HepG2 (cell line): ENCODE data around the gene POLRMT. TPM values are rescaled to one million over a fixed set of nuclear protein-coding genes. Genes with fewer than 3 reads are reported as not detected.
A peak's percentile ranks its signal among the peaks of the same experiment; 100 is the strongest.

Experiments
- CENPT ChIP-seq: sonication (generic); formaldehyde crosslinking; IDR thresholded peaks from 2 replicates; pipeline ENCODE4 v1.8.0; 2022; ENCODE audit warnings: low read depth, mild to moderate bottlenecking, moderate library complexity, missing genetic modification reagents
- DNMT1 ChIP-seq: sonication (generic); formaldehyde crosslinking; IDR thresholded peaks from 2 replicates; pipeline ENCODE4 v1.5.1; 2020; ENCODE audit warnings: mild to moderate bottlenecking, missing genetic modification reagents
- DR1 ChIP-seq: sonication (generic); formaldehyde crosslinking; IDR thresholded peaks from 2 replicates; pipeline ENCODE4 v1.8.0; 2021; ENCODE audit warnings: mild to moderate bottlenecking, missing genetic modification reagents, inconsistent platforms
- ISX ChIP-seq: sonication (generic); formaldehyde crosslinking; conservative IDR thresholded peaks from 2 replicates; pipeline ENCODE4 v1.5.0; 2020; ENCODE audit warnings: missing genetic modification reagents
- KAT2B ChIP-seq: fragments of 150-350 bp; IDR thresholded peaks from 2 replicates; pipeline ENCODE4 v1.6.1; 2014; ENCODE audit warnings: low read depth, low read length, borderline replicate concordance
- NFRKB ChIP-seq: fragments of 450-650 bp; IDR thresholded peaks from 2 replicates; pipeline ENCODE4 v1.6.1; 2017
- NR1H2 ChIP-seq: sonication (generic); formaldehyde crosslinking; IDR thresholded peaks from 2 replicates; pipeline ENCODE4 v1.8.1; 2022; ENCODE audit warnings: low read depth, missing genetic modification reagents, borderline replicate concordance
- PCBP2 ChIP-seq: fragments of 200-400 bp; formaldehyde crosslinking; optimal IDR thresholded peaks from 2 replicates; pipeline ENCODE3; 2018; ENCODE audit warnings: low read length, low read depth; ENCODE audit not compliant: poor library complexity, severe bottlenecking
- POLR2A ChIP-seq, 2 experiments: IDR thresholded peaks; 2 replicates each; pipeline ENCODE4 v1.6.1; 2011; ENCODE audit warnings: low read depth in 2 of 2, low read length in 2 of 2, mild to moderate bottlenecking in 1 of 2, moderate library complexity in 1 of 2; ENCODE audit not compliant: insufficient read depth in 1 of 2
- SOX6 ChIP-seq, 2 experiments: fragments of 450-650 bp in 1 of 2; sonication (generic) in 1 of 2; formaldehyde crosslinking in 1 of 2; IDR thresholded peaks; 2 replicates each; pipeline versions ENCODE4 v1.4.0 to v1.6.1; 2017 to 2020; ENCODE audit warnings: antibody characterized with exemption in 1 of 2, mild to moderate bottlenecking in 1 of 2, missing genetic modification reagents in 1 of 2
- TCF7 ChIP-seq: sonication (generic); IDR thresholded peaks from 2 replicates; pipeline ENCODE4 v1.6.1; 2016; ENCODE audit warnings: antibody characterized with exemption, low read depth
- ZFP62 ChIP-seq: sonication (generic); formaldehyde crosslinking; IDR thresholded peaks from 2 replicates; pipeline ENCODE4 v1.4.0; 2020; ENCODE audit warnings: missing genetic modification reagents
- ZNF207 ChIP-seq: fragments of 450-650 bp; IDR thresholded peaks from 2 replicates; pipeline ENCODE4 v1.6.1; 2016; ENCODE audit warnings: antibody characterized with exemption, borderline replicate concordance
- ZNF256 ChIP-seq: sonication (generic); formaldehyde crosslinking; conservative IDR thresholded peaks from 2 replicates; pipeline ENCODE4 v1.4.0; 2020; ENCODE audit warnings: missing genetic modification reagents
- ZNF326 ChIP-seq: sonication (generic); formaldehyde crosslinking; IDR thresholded peaks from 2 replicates; pipeline ENCODE4 v1.4.0; 2020; ENCODE audit warnings: missing genetic modification reagents, borderline replicate concordance
- ZNF615 ChIP-seq: sonication (generic); formaldehyde crosslinking; IDR thresholded peaks from 2 replicates; pipeline ENCODE4 v1.5.0; 2020; ENCODE audit warnings: mild to moderate bottlenecking, missing genetic modification reagents, borderline replicate concordance
- polyA plus RNA-seq, 8 experiments: library from polyadenylated mRNA; depleted of rRNA in 3 of 8; stranded (reverse) in 7 of 8; unstranded in 1 of 8; fragments of >200 nt; fragmentation: Illumina TruSeq in 4 of 8; extraction: Trizol in 4 of 8; gene quantifications; 2 replicates each; pipeline versions ENCODE4 v1.2.1 to v1.2.3, GENCODE V29; 2011 to 2016; ENCODE audit warnings: low read depth in 4 of 8, missing spikeins in 1 of 8, mixed read lengths in 1 of 8; ENCODE audit not compliant: insufficient read depth in 1 of 8
- total RNA-seq, 5 experiments: library from RNA; depleted of rRNA; stranded (reverse); fragments of >200 nt; fragmentation: Illumina TruSeq; extraction: Trizol; gene quantifications; 2 replicates each; pipeline ENCODE4 v1.2.3, GENCODE V29; 2016; ENCODE audit warnings: low read depth in 1 of 5
- TF ChIP-seq, protein P1 (sequence below): sonication (generic); formaldehyde crosslinking; IDR thresholded peaks from 2 replicates; pipeline ENCODE4 v1.4.0; 2020; ENCODE audit warnings: missing genetic modification reagents
- TF ChIP-seq, protein P2 (sequence below): sonication (generic); formaldehyde crosslinking; IDR thresholded peaks from 2 replicates; pipeline ENCODE4 v1.5.0; 2020; ENCODE audit warnings: missing genetic modification reagents, mild to moderate bottlenecking, borderline replicate concordance
- TF ChIP-seq, protein P3 (sequence below): sonication (generic); formaldehyde crosslinking; IDR thresholded peaks from 2 replicates; pipeline ENCODE4 v1.5.1; 2020; ENCODE audit warnings: missing genetic modification reagents, mild to moderate bottlenecking, borderline replicate concordance
- TF ChIP-seq, protein P4 (sequence below): sonication (generic); formaldehyde crosslinking; IDR thresholded peaks from 2 replicates; pipeline ENCODE4 v1.8.0; 2022; ENCODE audit warnings: missing genetic modification reagents, low read depth, mild to moderate bottlenecking, borderline replicate concordance
- TF ChIP-seq, protein P5 (sequence below): sonication (generic); formaldehyde crosslinking; IDR thresholded peaks from 2 replicates; pipeline ENCODE4 v1.8.1; 2023; ENCODE audit warnings: mild to moderate bottlenecking, moderate library complexity, missing genetic modification reagents
- TF ChIP-seq, protein P6 (sequence below): sonication (generic); formaldehyde crosslinking; IDR thresholded peaks from 2 replicates; pipeline ENCODE4 v1.5.0; 2020; ENCODE audit warnings: missing genetic modification reagents

POLRMT gene
- total and polyA plus RNA-seq, 2 of the 13 experiments (the other 11 are each of a cell fraction or from before 2014, with no cell fraction given), result 78.0 to 101 TPM

DNA sequence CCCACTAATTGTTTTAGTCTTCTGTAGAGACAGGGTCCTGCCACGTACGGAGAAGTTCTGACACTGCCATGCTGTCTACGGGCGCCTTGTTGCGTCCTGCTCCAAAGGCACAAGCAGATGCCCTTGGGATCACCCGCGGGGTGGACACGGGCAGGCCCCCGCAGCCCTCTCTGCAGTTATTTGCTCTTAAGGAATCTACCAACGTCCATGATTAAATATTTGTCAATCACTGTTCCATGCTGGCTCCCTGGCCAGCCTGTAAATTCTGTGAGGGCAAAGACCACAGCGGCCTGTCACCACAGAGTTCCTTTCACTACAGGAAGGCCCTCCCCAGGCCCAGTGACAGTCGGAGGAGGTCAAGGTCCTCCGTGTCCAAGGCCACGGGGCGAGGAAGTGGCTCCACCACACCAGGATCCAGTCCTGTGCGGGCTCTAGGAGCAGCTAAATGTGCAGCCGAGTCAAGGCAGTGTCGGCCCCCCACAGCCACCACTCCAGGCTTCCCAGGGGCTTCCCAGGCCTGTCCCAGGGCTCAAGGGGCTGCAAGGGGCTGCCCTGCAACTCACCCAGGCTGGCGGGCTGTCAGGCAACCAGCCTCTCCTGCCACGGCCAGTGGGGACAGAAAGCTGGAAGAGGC is 27.6 kb upstream of the POLRMT start (continued):
- TF ChIP-seq, protein P1, sequence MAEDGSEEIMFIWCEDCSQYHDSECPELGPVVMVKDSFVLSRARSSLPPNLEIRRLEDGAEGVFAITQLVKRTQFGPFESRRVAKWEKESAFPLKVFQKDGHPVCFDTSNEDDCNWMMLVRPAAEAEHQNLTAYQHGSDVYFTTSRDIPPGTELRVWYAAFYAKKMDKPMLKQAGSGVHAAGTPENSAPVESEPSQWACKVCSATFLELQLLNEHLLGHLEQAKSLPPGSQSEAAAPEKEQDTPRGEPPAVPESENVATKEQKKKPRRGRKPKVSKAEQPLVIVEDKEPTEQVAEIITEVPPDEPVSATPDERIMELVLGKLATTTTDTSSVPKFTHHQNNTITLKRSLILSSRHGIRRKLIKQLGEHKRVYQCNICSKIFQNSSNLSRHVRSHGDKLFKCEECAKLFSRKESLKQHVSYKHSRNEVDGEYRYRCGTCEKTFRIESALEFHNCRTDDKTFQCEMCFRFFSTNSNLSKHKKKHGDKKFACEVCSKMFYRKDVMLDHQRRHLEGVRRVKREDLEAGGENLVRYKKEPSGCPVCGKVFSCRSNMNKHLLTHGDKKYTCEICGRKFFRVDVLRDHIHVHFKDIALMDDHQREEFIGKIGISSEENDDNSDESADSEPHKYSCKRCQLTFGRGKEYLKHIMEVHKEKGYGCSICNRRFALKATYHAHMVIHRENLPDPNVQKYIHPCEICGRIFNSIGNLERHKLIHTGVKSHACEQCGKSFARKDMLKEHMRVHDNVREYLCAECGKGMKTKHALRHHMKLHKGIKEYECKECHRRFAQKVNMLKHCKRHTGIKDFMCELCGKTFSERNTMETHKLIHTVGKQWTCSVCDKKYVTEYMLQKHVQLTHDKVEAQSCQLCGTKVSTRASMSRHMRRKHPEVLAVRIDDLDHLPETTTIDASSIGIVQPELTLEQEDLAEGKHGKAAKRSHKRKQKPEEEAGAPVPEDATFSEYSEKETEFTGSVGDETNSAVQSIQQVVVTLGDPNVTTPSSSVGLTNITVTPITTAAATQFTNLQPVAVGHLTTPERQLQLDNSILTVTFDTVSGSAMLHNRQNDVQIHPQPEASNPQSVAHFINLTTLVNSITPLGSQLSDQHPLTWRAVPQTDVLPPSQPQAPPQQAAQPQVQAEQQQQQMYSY (CRISPR knock-in tag), result peak; percentile 71; the same call in 1 of the 2 replicates
- TF ChIP-seq ZNF326 (CRISPR knock-in tag), result peak; percentile 63; the same call in 1 of the 2 replicates
- peak; percentile 54 for TF ChIP-seq DR1
- TF ChIP-seq DNMT1 (CRISPR knock-in tag), result no peak
- no peak for TF ChIP-seq ISX (CRISPR knock-in tag)
- TF ChIP-seq POLR2A (IDR thresholded peaks at IDR 0.05; ENCODE audit: insufficient read depth in 1 of 2, low read depth in 2 of 2, low read length in 2 of 2), result peak; percentile 93 to 95
- TF ChIP-seq ZFP62, result peak; percentile 55; the same call in 1 of the 2 replicates
- no peak for TF ChIP-seq CENPT (CRISPR knock-in tag)
- no peak for TF ChIP-seq NR1H2 (CRISPR knock-in tag)
- no peak for TF ChIP-seq ZNF207
- TF ChIP-seq NFRKB, result no peak
- no peak for TF ChIP-seq ZNF256
- no peak for TF ChIP-seq KAT2B
- TF ChIP-seq, protein P2, sequence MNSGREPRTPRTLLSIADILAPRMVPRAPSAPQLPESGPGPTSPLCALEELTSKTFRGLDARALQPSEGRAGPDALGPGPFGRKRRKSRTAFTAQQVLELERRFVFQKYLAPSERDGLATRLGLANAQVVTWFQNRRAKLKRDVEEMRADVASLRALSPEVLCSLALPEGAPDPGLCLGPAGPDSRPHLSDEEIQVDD (CRISPR knock-in tag), result no peak
- TF ChIP-seq, protein P3, sequence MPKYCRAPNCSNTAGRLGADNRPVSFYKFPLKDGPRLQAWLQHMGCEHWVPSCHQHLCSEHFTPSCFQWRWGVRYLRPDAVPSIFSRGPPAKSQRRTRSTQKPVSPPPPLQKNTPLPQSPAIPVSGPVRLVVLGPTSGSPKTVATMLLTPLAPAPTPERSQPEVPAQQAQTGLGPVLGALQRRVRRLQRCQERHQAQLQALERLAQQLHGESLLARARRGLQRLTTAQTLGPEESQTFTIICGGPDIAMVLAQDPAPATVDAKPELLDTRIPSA, result no peak
- no peak for TF ChIP-seq SOX6 (IDR thresholded peaks at IDR 0.05)
- TF ChIP-seq SOX6 (CRISPR knock-in tag; IDR thresholded peaks at IDR 0.05), result peak; percentile 85
- TF ChIP-seq, protein P4, sequence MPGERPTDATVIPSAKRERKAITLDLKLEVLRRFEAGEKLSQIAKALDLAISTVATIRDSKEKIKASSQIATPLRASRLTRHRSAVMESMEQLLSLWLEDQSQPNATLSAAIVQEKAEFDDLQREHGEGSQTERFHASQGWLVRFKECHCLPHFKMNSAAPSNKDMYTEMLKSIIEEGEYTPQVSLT (CRISPR knock-in tag), result no peak
- no peak for TF ChIP-seq PCBP2
- TF ChIP-seq, protein P5, sequence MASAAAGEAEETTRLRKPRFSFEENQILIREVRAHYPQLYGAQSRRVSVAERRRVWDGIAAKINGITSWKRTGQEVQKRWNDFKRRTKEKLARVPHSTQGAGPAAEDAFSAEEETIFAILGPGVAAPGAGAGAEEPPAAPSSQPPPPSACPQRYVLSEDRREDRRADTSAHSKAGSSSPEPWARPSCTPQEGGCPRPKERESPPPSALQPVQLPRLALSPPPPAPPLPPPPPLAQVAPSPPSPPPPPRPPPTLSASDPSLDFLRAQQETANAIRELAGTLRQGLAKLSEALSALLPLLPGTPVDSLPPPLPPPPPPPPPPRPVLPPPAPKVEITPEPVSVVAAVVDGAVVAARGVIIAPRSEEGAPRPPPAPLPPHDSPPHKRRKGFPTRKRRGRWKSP (CRISPR knock-in tag), result 0 out of 2 replicates have a peak, but pooled peaks have one; percentile 53
- no peak for TF ChIP-seq ZNF615
- TF ChIP-seq, protein P6, sequence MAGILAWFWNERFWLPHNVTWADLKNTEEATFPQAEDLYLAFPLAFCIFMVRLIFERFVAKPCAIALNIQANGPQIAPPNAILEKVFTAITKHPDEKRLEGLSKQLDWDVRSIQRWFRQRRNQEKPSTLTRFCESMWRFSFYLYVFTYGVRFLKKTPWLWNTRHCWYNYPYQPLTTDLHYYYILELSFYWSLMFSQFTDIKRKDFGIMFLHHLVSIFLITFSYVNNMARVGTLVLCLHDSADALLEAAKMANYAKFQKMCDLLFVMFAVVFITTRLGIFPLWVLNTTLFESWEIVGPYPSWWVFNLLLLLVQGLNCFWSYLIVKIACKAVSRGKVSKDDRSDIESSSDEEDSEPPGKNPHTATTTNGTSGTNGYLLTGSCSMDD (CRISPR knock-in tag), result no peak
- no peak for TF ChIP-seq TCF7
